Neural cell (in vitro differentiated cells): ENCODE data around the gene VAMP5. TPM values are rescaled to one million over a fixed set of nuclear protein-coding genes. Genes with fewer than 3 reads are reported as not detected.
A peak's percentile ranks its signal among the peaks of the same experiment; 100 is the strongest.

Experiments used
- H2AFZ ChIP-seq: fragments of 200-600, 300-800 bp; sonication (generic), shearing (Covaris generic); 2 replicates; pipeline ENCODE4 v1.6.0; 2014; ENCODE audit warnings: low read depth, mild to moderate bottlenecking, antibody characterized with exemption, low read length, moderate library complexity
- H3F3A ChIP-seq: fragments of 200-600 bp; shearing (Covaris generic); 2 replicates; pipeline ENCODE4 v1.6.1; 2016; ENCODE audit warnings: mild to moderate bottlenecking, moderate library complexity, mixed read lengths, antibody characterized with exemption, low read length; ENCODE audit not compliant: insufficient read depth, poor library complexity, severe bottlenecking
- H3K27ac ChIP-seq: fragments of 200-600, 300-800 bp; sonication (generic), shearing (Covaris generic); 2 replicates; pipeline ENCODE4 v1.5.1; 2014; ENCODE audit warnings: mild to moderate bottlenecking, low read length, moderate library complexity
- H3K27me3 ChIP-seq: fragments of 300-800, 200-600 bp; sonication (generic), shearing (Covaris generic); 2 replicates; pipeline ENCODE4 v1.6.0; 2014; ENCODE audit warnings: mild to moderate bottlenecking, low read depth, low read length, moderate library complexity; ENCODE audit not compliant: insufficient read depth
- H3K36me3 ChIP-seq: fragments of 300-800, 200-600 bp; sonication (generic), shearing (Covaris generic); 2 replicates; pipeline ENCODE4 v1.5.1; 2014; ENCODE audit warnings: mild to moderate bottlenecking, antibody characterized with exemption, low read length, moderate library complexity; ENCODE audit not compliant: insufficient read depth
- H3K4me2 ChIP-seq: fragments of 300-800, 200-600 bp; sonication (generic), shearing (Covaris generic); 2 replicates; pipeline ENCODE4 v1.6.0; 2014; ENCODE audit warnings: mild to moderate bottlenecking, low read length
- H3K4me3 ChIP-seq: fragments of 300-800, 200-600 bp; sonication (generic), shearing (Covaris generic); 2 replicates; pipeline ENCODE4 v1.5.1; 2014; ENCODE audit warnings: mild to moderate bottlenecking, low read length, moderate library complexity
- H3K79me2 ChIP-seq: fragments of 200-600 bp; shearing (Covaris generic); replicated peaks from 2 replicates; pipeline ENCODE4 v1.6.0; 2014; ENCODE audit warnings: mild to moderate bottlenecking, low read length, moderate library complexity; ENCODE audit not compliant: insufficient read depth
- H3K9ac ChIP-seq: fragments of 300-800, 200-600 bp; sonication (generic), shearing (Covaris generic); 2 replicates; pipeline ENCODE4 v1.6.1; 2016; ENCODE audit warnings: mild to moderate bottlenecking, low read length, mixed read lengths
- H3K9me2 ChIP-seq: fragments of 200-600 bp; shearing (Covaris generic); 2 replicates; pipeline ENCODE4 v1.6.1; 2016; ENCODE audit warnings: mild to moderate bottlenecking, low read length, mixed read lengths; ENCODE audit not compliant: insufficient read depth
- H3K9me3 ChIP-seq: fragments of 200-600, 300-800 bp; sonication (generic), shearing (Covaris generic); 2 replicates; pipeline ENCODE4 v1.6.1; 2016; ENCODE audit warnings: mild to moderate bottlenecking, mixed run types, low read length, moderate library complexity, mixed read lengths
- H4K20me1 ChIP-seq: fragments of 200-600 bp; shearing (Covaris generic); 2 replicates; pipeline ENCODE4 v1.6.1; 2016; ENCODE audit warnings: mild to moderate bottlenecking, mixed run types; ENCODE audit not compliant: insufficient read depth
- EP300 ChIP-seq: fragments of 450-650 bp; conservative IDR thresholded peaks from 2 replicates; pipeline ENCODE4 v1.6.1; 2014; ENCODE audit warnings: antibody characterized with exemption, mild to moderate bottlenecking, moderate library complexity; ENCODE audit not compliant: poor library complexity, severe bottlenecking
- EZH2 ChIP-seq: fragments of 200-600, 300-800 bp; shearing (Covaris generic), sonication (generic); IDR thresholded peaks from 2 replicates; pipeline ENCODE4 v1.6.1; 2014; ENCODE audit warnings: antibody characterized with exemption, low read length, borderline replicate concordance, mild to moderate bottlenecking; ENCODE audit not compliant: insufficient read depth, poor library complexity, severe bottlenecking
- MXI1 ChIP-seq: fragments of 450-650 bp; conservative IDR thresholded peaks from 2 replicates; pipeline ENCODE4 v1.6.1; 2014; ENCODE audit warnings: antibody characterized with exemption, mild to moderate bottlenecking; ENCODE audit not compliant: poor library complexity, severe bottlenecking
- POLR2AphosphoS5 ChIP-seq: IDR thresholded peaks from 2 replicates; pipeline ENCODE4 v1.6.1; 2012
- RAD21 ChIP-seq: fragments of 450-650 bp; conservative IDR thresholded peaks from 2 replicates; pipeline ENCODE4 v1.6.1; 2014; ENCODE audit warnings: antibody characterized with exemption, mild to moderate bottlenecking, moderate library complexity
- REST ChIP-seq: IDR thresholded peaks from 2 replicates; pipeline ENCODE4 v1.6.1; 2012; ENCODE audit warnings: borderline replicate concordance
- SMC3 ChIP-seq: fragments of 450-650 bp; conservative IDR thresholded peaks from 2 replicates; pipeline ENCODE4 v1.6.1; 2014; ENCODE audit warnings: antibody characterized with exemption, mild to moderate bottlenecking, moderate library complexity; ENCODE audit not compliant: poor library complexity
- TAF1 ChIP-seq: IDR thresholded peaks from 2 replicates; pipeline ENCODE4 v1.6.1; 2012; ENCODE audit warnings: low read depth
- polyA plus RNA-seq: library from polyadenylated mRNA; depleted of rRNA; stranded (reverse); fragments of >200 nt; gene quantifications from 2 replicates; pipeline ENCODE4 v1.2.3, GENCODE V29; 2014
- TF ChIP-seq, protein P1 (sequence below): fragments of 450-650 bp; IDR thresholded peaks from 2 replicates; pipeline ENCODE4 v1.5.1; 2014; ENCODE audit warnings: antibody characterized with exemption, mild to moderate bottlenecking, moderate library complexity; ENCODE audit not compliant: poor library complexity, severe bottlenecking

The VAMP5 gene
- polyA plus RNA-seq, 1 donor from 2014 or later: not detected

DNA sequence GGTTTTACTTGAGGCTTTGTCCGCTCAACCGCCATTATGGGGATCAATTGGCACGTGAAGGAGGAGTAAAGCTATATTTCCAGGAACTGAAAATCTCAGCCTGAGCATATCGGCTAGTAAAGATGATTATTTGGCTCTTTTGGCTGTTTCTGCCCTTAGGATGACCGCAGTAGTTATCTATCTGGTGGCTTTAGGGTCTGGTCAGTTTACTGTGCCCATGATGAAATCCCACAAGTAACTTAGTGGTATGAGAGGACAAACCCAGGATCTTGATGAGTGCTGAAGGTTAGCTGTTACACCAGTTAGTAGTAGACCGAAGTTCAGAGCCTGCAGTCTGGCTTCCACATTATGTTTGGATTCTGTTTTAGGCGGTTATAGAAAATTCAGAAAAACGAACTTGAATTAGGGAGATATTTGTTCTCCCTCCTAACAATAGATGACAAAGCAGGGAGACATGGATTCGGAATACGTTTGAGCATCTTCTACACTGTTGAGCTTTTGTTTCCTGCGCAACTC is 44.0 kb upstream of the VAMP5 start:
- peaks cover 23% of the 10 kb centered on the region for H4K20me1 ChIP-seq
- H3K36me3 ChIP-seq: peaks cover 20% of the 10 kb centered on the region
- H3K27me3 ChIP-seq: no peaks in the 10 kb centered on the region
- H3K9me2 ChIP-seq: no peaks in the 10 kb centered on the region
- H3K9ac ChIP-seq: peak overlapping the region; percentile 99
- no peaks in the 10 kb centered on the region for H3K9me3 ChIP-seq
- no peak overlapping the region for H2AFZ ChIP-seq
- H3K4me3 ChIP-seq: peak overlapping the region; percentile 91
- H3F3A ChIP-seq: peaks cover 6% of the 10 kb centered on the region
- TF ChIP-seq POLR2AphosphoS5: no peak
- TF ChIP-seq, protein P1, sequence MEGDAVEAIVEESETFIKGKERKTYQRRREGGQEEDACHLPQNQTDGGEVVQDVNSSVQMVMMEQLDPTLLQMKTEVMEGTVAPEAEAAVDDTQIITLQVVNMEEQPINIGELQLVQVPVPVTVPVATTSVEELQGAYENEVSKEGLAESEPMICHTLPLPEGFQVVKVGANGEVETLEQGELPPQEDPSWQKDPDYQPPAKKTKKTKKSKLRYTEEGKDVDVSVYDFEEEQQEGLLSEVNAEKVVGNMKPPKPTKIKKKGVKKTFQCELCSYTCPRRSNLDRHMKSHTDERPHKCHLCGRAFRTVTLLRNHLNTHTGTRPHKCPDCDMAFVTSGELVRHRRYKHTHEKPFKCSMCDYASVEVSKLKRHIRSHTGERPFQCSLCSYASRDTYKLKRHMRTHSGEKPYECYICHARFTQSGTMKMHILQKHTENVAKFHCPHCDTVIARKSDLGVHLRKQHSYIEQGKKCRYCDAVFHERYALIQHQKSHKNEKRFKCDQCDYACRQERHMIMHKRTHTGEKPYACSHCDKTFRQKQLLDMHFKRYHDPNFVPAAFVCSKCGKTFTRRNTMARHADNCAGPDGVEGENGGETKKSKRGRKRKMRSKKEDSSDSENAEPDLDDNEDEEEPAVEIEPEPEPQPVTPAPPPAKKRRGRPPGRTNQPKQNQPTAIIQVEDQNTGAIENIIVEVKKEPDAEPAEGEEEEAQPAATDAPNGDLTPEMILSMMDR: no peak
- TF ChIP-seq SMC3: no peak
- no peak for TF ChIP-seq RAD21
- TF ChIP-seq EP300: no peak
- TF ChIP-seq MXI1: no peak
- no peak for TF ChIP-seq EZH2
- TF ChIP-seq REST: no peak
- no peak for TF ChIP-seq TAF1
- peak overlapping the region; percentile 98 for H3K27ac ChIP-seq
- H3K79me2 ChIP-seq: peaks cover 39% of the 10 kb centered on the region
- H3K4me2 ChIP-seq: peak overlapping the region; percentile 85

GRCh38 chr2:85541262-85541661 is 43.0 kb upstream of the VAMP5 start:
- Histone ChIP-seq H3K9ac (peak overlapping the region; percentile 99), H3K36me3 (peaks cover 20% of the 10 kb centered on the region), H2AFZ (no peak overlapping the region), H3K4me2 (peak overlapping the region; percentile 85), H3F3A (peaks cover 6% of the 10 kb centered on the region), H3K4me3 (peak overlapping the region; percentile 91), H3K9me2 (no peaks in the 10 kb centered on the region), H3K27me3 (no peaks in the 10 kb centered on the region), H3K79me2 (peaks cover 39% of the 10 kb centered on the region), H4K20me1 (peaks cover 23% of the 10 kb centered on the region), H3K9me3 (no peaks in the 10 kb centered on the region), H3K27ac (no peak overlapping the region)
- no peak for TF ChIP-seq EZH2
- TF ChIP-seq RAD21: no peak
- no peak for TF ChIP-seq REST
- TF ChIP-seq POLR2AphosphoS5: no peak
